Gastroesophageal sphincter (tissue), 3 donors: ENCODE data around the gene OR6N2.

Source experiments
- CTCF ChIP-seq, 4 experiments: fragments of 200-600 bp in 2 of 4; fragments of 450-650 bp in 2 of 4; sonication (generic) in 1 of 4; IDR thresholded peaks; one replicate each; pipeline ENCODE4 v1.5.1; 2017 to 2019; ENCODE audit warnings: antibody characterized with exemption in 4 of 4, mild to moderate bottlenecking in 2 of 4, moderate library complexity in 2 of 4
- POLR2AphosphoS5 ChIP-seq: sonication (generic); formaldehyde crosslinking; IDR thresholded peaks from one replicate; pipeline ENCODE4 v1.6.1; 2017; ENCODE audit warnings: antibody characterized with exemption

- TF ChIP-seq CTCF (IDR thresholded peaks at IDR 0.05) = no peak
- no peak for TF ChIP-seq POLR2AphosphoS5
Observed at GRCh38 chr1:158771950-158772866, 8.8 kb downstream of the OR6N2 start, which contains the start of gene OR6N1.
